ENCODE data around the gene ULK3.

GRCh38 chr15:74790080-74790916 lies 52.7 kb downstream of the ULK3 start:
- TF ChIP-seq, protein P1, sequence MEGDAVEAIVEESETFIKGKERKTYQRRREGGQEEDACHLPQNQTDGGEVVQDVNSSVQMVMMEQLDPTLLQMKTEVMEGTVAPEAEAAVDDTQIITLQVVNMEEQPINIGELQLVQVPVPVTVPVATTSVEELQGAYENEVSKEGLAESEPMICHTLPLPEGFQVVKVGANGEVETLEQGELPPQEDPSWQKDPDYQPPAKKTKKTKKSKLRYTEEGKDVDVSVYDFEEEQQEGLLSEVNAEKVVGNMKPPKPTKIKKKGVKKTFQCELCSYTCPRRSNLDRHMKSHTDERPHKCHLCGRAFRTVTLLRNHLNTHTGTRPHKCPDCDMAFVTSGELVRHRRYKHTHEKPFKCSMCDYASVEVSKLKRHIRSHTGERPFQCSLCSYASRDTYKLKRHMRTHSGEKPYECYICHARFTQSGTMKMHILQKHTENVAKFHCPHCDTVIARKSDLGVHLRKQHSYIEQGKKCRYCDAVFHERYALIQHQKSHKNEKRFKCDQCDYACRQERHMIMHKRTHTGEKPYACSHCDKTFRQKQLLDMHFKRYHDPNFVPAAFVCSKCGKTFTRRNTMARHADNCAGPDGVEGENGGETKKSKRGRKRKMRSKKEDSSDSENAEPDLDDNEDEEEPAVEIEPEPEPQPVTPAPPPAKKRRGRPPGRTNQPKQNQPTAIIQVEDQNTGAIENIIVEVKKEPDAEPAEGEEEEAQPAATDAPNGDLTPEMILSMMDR (IDR thresholded peaks at IDR 0.05) = no peak
- TF ChIP-seq POLR2A (IDR thresholded peaks at IDR 0.05) (no peak), POLR2AphosphoS5 (IDR thresholded peaks at IDR 0.05; ENCODE audit: insufficient read depth in 1 of 2, low read depth in 1 of 2) (no peak)

Measured in vagina (tissue), 2 donors.